Neutrophil (primary cell): ENCODE measurements around the gene TRAPPC3.

Experiments
- H3K27ac ChIP-seq: fragments of 200-600 bp; sonication (generic); 2 replicates; pipeline ENCODE4 v1.5.1; 2016; ENCODE audit warnings: mild to moderate bottlenecking, moderate library complexity
- H3K27me3 ChIP-seq: fragments of 200-600 bp; sonication (generic); 2 replicates; pipeline ENCODE4 v1.6.0; 2016; ENCODE audit warnings: mild to moderate bottlenecking
- H3K36me3 ChIP-seq: fragments of 200-600 bp; sonication (generic); 2 replicates; pipeline ENCODE4 v1.5.1; 2017
- H3K4me1 ChIP-seq, 2 experiments: fragments of 200-600 bp in 1 of 2; sonication (generic) in 1 of 2; 1 replicate in 1 of 2; 2 replicates in 1 of 2; pipeline versions ENCODE4 v1.5.1 to v1.6.1; 2013 to 2016; ENCODE audit warnings: low read depth in 1 of 2, low read length in 1 of 2, mild to moderate bottlenecking in 1 of 2, moderate library complexity in 1 of 2; ENCODE audit not compliant: control insufficient read depth in 1 of 2, insufficient read depth in 1 of 2
- H3K4me3 ChIP-seq, 2 experiments: fragments of 200-600 bp in 1 of 2; sonication (generic) in 1 of 2; 1 replicate in 1 of 2; 2 replicates in 1 of 2; pipeline ENCODE4 v1.5.1; 2013 to 2016; ENCODE audit warnings: low read depth in 1 of 2, low read length in 1 of 2, mild to moderate bottlenecking in 1 of 2, moderate library complexity in 1 of 2
- H3K9me3 ChIP-seq: fragments of 200-600 bp; sonication (generic); 2 replicates; pipeline ENCODE4 v1.5.1; 2016
- TF ChIP-seq, protein P1 (sequence below): fragments of 200-600 bp; sonication (generic); IDR thresholded peaks from 2 replicates; pipeline ENCODE4 v1.5.1; 2016; ENCODE audit warnings: antibody characterized with exemption

TRAPPC3 gene

DNA sequence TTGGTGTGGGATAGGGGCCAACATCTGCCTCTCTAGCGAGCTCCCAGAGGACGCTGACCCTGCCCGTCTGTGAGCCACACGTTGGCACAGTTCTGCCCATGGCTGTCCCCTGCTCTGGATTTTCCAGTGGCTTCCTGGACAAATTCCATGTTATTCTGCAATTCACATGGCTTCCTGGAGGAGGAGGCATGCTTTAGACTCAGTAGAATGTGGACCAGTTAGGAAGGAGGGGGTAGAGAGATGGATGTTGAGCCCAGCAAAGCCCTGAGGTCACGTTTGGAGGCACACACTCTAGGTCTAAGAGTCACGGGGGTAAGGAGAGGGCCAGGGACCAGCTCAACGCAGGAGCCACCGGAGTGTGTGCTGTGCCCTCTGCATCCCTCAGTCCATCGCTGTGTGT is 36.5 kb downstream of the TRAPPC3 start:
- peaks cover 23 to 25% of the 10 kb centered on the region in 2 experiments for H3K4me1 ChIP-seq
- no peak overlapping the region for H3K4me3 ChIP-seq
- no peaks in the 10 kb centered on the region for H3K36me3 ChIP-seq
- TF ChIP-seq, protein P1, sequence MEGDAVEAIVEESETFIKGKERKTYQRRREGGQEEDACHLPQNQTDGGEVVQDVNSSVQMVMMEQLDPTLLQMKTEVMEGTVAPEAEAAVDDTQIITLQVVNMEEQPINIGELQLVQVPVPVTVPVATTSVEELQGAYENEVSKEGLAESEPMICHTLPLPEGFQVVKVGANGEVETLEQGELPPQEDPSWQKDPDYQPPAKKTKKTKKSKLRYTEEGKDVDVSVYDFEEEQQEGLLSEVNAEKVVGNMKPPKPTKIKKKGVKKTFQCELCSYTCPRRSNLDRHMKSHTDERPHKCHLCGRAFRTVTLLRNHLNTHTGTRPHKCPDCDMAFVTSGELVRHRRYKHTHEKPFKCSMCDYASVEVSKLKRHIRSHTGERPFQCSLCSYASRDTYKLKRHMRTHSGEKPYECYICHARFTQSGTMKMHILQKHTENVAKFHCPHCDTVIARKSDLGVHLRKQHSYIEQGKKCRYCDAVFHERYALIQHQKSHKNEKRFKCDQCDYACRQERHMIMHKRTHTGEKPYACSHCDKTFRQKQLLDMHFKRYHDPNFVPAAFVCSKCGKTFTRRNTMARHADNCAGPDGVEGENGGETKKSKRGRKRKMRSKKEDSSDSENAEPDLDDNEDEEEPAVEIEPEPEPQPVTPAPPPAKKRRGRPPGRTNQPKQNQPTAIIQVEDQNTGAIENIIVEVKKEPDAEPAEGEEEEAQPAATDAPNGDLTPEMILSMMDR, result no peak
- no peaks in the 10 kb centered on the region for H3K27me3 ChIP-seq
- H3K27ac ChIP-seq, result no peak overlapping the region
- H3K9me3 ChIP-seq, result no peaks in the 10 kb centered on the region

DNA sequence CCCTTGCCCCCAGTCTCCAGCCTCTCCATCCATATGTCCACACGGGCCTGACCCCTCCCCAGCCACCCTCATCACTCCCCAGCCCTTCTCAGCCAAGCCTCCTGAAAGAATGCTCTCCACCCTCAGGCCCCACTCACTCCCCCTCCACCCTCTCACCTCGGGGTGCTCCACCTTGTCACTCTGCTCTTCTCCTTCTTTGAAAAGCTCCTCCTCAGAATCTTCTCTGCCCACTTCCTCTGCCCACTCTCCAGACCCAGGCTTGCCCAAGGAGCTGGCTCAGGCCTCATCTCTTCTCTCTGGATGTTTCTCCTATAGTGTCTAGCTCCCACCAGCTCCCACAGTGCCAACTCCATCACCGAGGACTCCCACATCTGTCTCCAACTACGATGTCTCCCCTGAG is 38.1 kb downstream of the TRAPPC3 start:
- H3K4me1 ChIP-seq, result peaks cover 21 to 23% of the 10 kb centered on the region in 2 experiments
- TF ChIP-seq, protein P1, result no peak

DNA sequence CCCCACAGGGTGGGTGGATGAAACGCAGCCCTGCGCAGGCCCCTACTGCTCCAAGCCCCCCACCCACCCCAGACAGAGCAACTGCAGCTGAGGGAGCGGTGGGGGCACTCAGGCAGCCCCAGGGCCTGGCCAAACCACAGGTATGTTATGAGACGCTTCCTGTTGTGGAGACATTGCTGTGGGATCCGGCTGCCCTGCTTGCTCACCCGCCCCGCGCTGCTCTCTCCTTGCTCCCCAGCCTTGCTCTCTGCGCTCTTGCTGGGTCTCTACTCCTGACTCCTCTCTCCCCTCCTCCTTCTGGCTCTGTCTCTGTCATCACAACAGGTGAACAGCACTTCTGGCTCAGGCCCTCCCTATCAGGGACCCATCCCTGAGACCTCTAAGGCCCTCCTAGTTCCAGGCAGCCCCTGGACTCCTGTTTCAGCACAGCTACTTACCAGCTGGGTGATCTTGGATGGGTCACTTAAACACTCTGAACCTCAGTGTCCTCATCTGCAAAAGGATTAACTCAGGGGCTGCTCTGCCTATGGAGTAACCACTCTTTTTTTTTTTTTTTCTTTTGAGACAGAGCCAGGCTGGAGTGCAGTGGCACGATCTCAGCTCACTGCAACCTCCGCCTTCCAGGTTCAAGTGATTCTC is 40.1 kb downstream of the TRAPPC3 start:
- peak overlapping the region; percentile 66 for H3K27ac ChIP-seq
- no peaks in the 10 kb centered on the region for H3K36me3 ChIP-seq
- H3K4me1 ChIP-seq, result peaks cover 16 to 19% of the 10 kb centered on the region in 2 experiments
- TF ChIP-seq, protein P1, result no peak
- H3K9me3 ChIP-seq, result no peaks in the 10 kb centered on the region
- H3K4me3 ChIP-seq, result peak overlapping the region in 1 of 2 experiments; percentile 9
- no peaks in the 10 kb centered on the region for H3K27me3 ChIP-seq

More for the DNA sequence above, 38.1 kb downstream of the TRAPPC3 start:
- Histone ChIP-seq H3K27me3 (no peaks in the 10 kb centered on the region), H3K9me3 (no peaks in the 10 kb centered on the region), H3K4me3 (no peak overlapping the region), H3K27ac (no peak overlapping the region), H3K36me3 (no peaks in the 10 kb centered on the region)

DNA sequence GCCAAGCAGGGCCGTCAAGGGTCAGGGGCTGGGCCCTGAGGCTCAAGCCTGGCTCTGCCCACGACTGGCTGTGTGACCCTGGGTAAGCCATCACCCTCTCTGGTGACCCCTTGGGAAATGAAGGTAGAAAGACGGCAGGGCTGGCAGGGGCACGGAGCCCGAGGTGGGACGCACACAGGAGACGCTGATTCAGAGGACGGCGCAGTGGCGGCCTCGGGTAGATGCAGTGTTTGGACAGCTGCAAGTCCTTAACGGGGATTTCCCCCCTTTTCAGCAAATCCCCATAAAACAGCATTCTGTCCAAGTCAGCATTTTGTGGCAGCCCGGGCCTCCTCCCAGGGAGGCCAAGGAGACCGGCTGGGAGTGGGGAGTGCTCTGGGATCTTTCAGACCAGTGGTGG is 41.0 kb downstream of the TRAPPC3 start:
- Histone ChIP-seq H3K4me3 (no peak overlapping the region), H3K27ac (no peak overlapping the region), H3K36me3 (no peaks in the 10 kb centered on the region), H3K4me1 (peaks cover 16 to 19% of the 10 kb centered on the region in 2 experiments), H3K9me3 (no peaks in the 10 kb centered on the region), H3K27me3 (no peaks in the 10 kb centered on the region)
- TF ChIP-seq, protein P1, result no peak

DNA sequence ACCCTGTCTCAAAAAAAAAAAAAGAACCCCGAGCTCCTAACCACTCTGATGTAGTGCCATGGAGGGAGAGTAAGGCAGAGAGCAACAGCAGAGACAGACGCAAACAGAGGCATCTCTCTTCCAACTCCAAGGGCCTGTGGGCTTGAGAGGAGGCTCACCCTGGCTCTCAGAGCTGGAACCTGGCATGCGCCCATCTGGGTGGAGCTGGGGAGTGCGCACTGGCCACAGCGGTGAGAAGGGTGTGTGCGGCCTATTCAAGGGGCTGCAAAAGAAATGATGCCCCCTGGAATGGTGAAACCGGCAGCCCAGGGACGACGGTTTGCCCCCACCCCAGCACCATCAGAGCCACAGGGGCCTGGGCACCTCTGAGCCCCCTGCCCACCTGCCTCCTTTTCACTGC is 41.9 kb downstream of the TRAPPC3 start:
- H3K27ac ChIP-seq, result no peak overlapping the region
- H3K27me3 ChIP-seq, result no peaks in the 10 kb centered on the region
- H3K9me3 ChIP-seq, result no peaks in the 10 kb centered on the region
- H3K4me1 ChIP-seq, result peaks cover 16 to 19% of the 10 kb centered on the region in 2 experiments
- no peaks in the 10 kb centered on the region for H3K36me3 ChIP-seq
- H3K4me3 ChIP-seq, result no peak overlapping the region
- TF ChIP-seq, protein P1, result no peak
